Trophoblast cell (in vitro differentiated cells and primary cell): Measurements from ENCODE around the gene SCNM1.

ENCODE experiments used
- DNase-seq, 2 donors: peaks; one replicate each; pipeline ENCODE4 v3.0.0-alpha.2; 2016
- H2AFZ ChIP-seq: 2 replicates; pipeline ENCODE4 v1.6.1; 2013; ENCODE audit warnings: low read length, moderate library complexity, mild to moderate bottlenecking; ENCODE audit not compliant: insufficient read depth, poor library complexity
- H2AK5ac ChIP-seq: 2 replicates; pipeline ENCODE4 v1.6.1; 2013; ENCODE audit warnings: mild to moderate bottlenecking, low read length
- H2BK120ac ChIP-seq: 2 replicates; pipeline ENCODE4 v1.6.1; 2013; ENCODE audit warnings: low read length, mild to moderate bottlenecking, moderate library complexity; ENCODE audit not compliant: insufficient read depth, poor library complexity
- H2BK12ac ChIP-seq: 2 replicates; pipeline ENCODE4 v1.6.1; 2013; ENCODE audit warnings: mild to moderate bottlenecking, low read length, moderate library complexity
- H2BK5ac ChIP-seq: 2 replicates; pipeline ENCODE4 v1.6.1; 2013; ENCODE audit warnings: low read length, low read depth, moderate library complexity, mild to moderate bottlenecking; ENCODE audit not compliant: poor library complexity
- H3K14ac ChIP-seq: 2 replicates; pipeline ENCODE4 v1.6.1; 2013; ENCODE audit warnings: mild to moderate bottlenecking, low read length
- H3K18ac ChIP-seq: 2 replicates; pipeline ENCODE4 v1.6.1; 2013; ENCODE audit warnings: mild to moderate bottlenecking, low read length
- H3K23ac ChIP-seq: 2 replicates; pipeline ENCODE4 v1.6.1; 2013; ENCODE audit warnings: low read length
- H3K27ac ChIP-seq: 2 replicates; pipeline ENCODE4 v1.5.1; 2013; ENCODE audit warnings: low read depth, mild to moderate bottlenecking, inconsistent platforms, low read length, moderate library complexity
- H3K27me3 ChIP-seq: 2 replicates; pipeline ENCODE4 v1.6.1; 2013; ENCODE audit warnings: inconsistent platforms, mild to moderate bottlenecking, low read length, moderate library complexity; ENCODE audit not compliant: insufficient read depth
- H3K36me3 ChIP-seq, 2 experiments: 1 replicate in 1 of 2; 2 replicates in 1 of 2; pipeline ENCODE4 v1.6.1; 2013; ENCODE audit warnings: low read length in 2 of 2, mild to moderate bottlenecking in 2 of 2, moderate library complexity in 1 of 2; ENCODE audit not compliant: insufficient read depth in 2 of 2, control insufficient read depth in 1 of 2
- H3K4ac ChIP-seq: 2 replicates; pipeline ENCODE4 v1.6.1; 2013; ENCODE audit warnings: low read depth, mild to moderate bottlenecking, low read length, moderate library complexity
- H3K4me1 ChIP-seq, 2 experiments: 1 replicate in 1 of 2; 2 replicates in 1 of 2; pipeline ENCODE4 v1.6.1; 2013; ENCODE audit warnings: low read length in 2 of 2, mild to moderate bottlenecking in 2 of 2, moderate library complexity in 1 of 2; ENCODE audit not compliant: insufficient read depth in 2 of 2, control insufficient read depth in 1 of 2
- H3K4me2 ChIP-seq: 2 replicates; pipeline ENCODE4 v1.6.1; 2013; ENCODE audit warnings: inconsistent platforms, mild to moderate bottlenecking, low read length, moderate library complexity
- H3K4me3 ChIP-seq: 2 replicates; pipeline ENCODE4 v1.5.1; 2013; ENCODE audit warnings: mild to moderate bottlenecking, low read depth, low read length, inconsistent platforms
- H3K79me1 ChIP-seq: one replicate; pipeline ENCODE4 v1.6.1; 2013; ENCODE audit warnings: low read length
- H3K79me2 ChIP-seq: 2 replicates; pipeline ENCODE4 v1.6.1; 2013; ENCODE audit warnings: low read length, mild to moderate bottlenecking; ENCODE audit not compliant: control insufficient read depth, insufficient read depth, poor library complexity
- H3K9ac ChIP-seq: 2 replicates; pipeline ENCODE4 v1.6.1; 2013; ENCODE audit warnings: mild to moderate bottlenecking, low read length
- H3K9me3 ChIP-seq: 2 replicates; pipeline ENCODE4 v1.6.1; 2013; ENCODE audit warnings: low read depth, mild to moderate bottlenecking, control low read depth, inconsistent platforms, low read length; ENCODE audit not compliant: insufficient read depth
- H4K12ac ChIP-seq: 2 replicates; pipeline ENCODE4 v1.6.1; 2013; ENCODE audit warnings: low read depth, mild to moderate bottlenecking, low read length, moderate library complexity
- H4K8ac ChIP-seq: 2 replicates; pipeline ENCODE4 v1.6.1; 2013; ENCODE audit warnings: low read depth, mild to moderate bottlenecking, low read length, moderate library complexity
- H4K91ac ChIP-seq: one replicate; pipeline ENCODE4 v1.6.1; 2013; ENCODE audit warnings: low read depth, mild to moderate bottlenecking, low read length, moderate library complexity
- WGBS: extraction: QIAGEN DNeasy Blood & Tissue Kit; methylation state at CpG from one replicate; pipeline ENCODE4 v1.1.7; 2013; ENCODE audit warnings: missing lambda C conversion rate; ENCODE audit not compliant: insufficient read length, insufficient coverage; ENCODE audit errors: extremely low coverage; 5-methylcytosine and 5-hydroxymethylcytosine counted together

SCNM1 gene

DNA sequence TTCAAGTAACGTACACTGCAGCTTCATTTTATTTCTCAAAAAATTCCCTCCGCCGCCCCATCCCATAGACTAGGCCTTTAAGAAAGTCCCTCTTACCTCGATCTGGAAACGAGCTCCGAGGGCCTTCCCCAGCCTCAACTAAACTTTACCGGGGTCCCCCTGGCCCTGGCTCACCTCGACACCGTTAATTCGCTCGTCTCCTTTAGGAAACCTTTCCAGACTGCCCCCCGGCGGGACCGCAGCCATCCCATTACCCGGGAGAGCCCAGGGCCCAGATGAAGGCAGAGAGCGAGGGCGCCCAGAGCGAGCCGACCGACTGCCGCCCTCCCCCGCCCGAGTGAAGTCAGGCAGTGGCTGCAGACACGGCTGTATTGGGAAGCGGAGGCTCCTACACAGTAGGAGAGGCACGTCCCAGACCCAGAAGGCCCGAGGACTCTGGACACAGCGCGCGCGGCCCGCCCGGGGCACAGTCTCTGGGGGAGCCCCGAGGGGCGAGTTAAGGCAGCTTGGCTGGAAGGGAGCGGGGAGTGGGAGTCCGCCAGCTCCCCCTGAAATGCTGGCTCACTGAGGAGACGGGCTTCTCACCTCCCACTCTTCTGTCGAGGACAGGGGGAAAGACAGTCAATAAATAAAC is 34.1 kb upstream of the SCNM1 start:
- Histone ChIP-seq H4K12ac (peak overlapping the region; percentile 86), H3K9me3 (peaks cover 7% of the 10 kb centered on the region), H3K79me2 (no peaks in the 10 kb centered on the region), H3K27me3 (peaks cover 22% of the 10 kb centered on the region), H3K4me1 (peaks cover 10 to 17% of the 10 kb centered on the region in 2 experiments), H3K36me3 (peaks cover 0 to 3% of the 10 kb centered on the region in 2 experiments), H3K23ac (no peak overlapping the region), H2AFZ (peak overlapping the region; percentile 76), H3K4me3 (peak overlapping the region; percentile 12), H4K8ac (peak overlapping the region; percentile 77), H2AK5ac (no peak overlapping the region), H3K18ac (no peak overlapping the region), H3K4ac (no peak overlapping the region), H2BK12ac (no peak overlapping the region), H2BK120ac (no peak overlapping the region), H3K27ac (no peak overlapping the region), H2BK5ac (no peak overlapping the region), H3K79me1 (peaks cover 2% of the 10 kb centered on the region), H3K4me2 (peak overlapping the region; percentile 81), H3K14ac (peak overlapping the region; percentile 58), H3K9ac (no peak overlapping the region), H4K91ac (peak overlapping the region; percentile 48)
- WGBS: no CpG with 5 or more reads among the region's 39 CpGs
- no peak for DNase-seq

DNA sequence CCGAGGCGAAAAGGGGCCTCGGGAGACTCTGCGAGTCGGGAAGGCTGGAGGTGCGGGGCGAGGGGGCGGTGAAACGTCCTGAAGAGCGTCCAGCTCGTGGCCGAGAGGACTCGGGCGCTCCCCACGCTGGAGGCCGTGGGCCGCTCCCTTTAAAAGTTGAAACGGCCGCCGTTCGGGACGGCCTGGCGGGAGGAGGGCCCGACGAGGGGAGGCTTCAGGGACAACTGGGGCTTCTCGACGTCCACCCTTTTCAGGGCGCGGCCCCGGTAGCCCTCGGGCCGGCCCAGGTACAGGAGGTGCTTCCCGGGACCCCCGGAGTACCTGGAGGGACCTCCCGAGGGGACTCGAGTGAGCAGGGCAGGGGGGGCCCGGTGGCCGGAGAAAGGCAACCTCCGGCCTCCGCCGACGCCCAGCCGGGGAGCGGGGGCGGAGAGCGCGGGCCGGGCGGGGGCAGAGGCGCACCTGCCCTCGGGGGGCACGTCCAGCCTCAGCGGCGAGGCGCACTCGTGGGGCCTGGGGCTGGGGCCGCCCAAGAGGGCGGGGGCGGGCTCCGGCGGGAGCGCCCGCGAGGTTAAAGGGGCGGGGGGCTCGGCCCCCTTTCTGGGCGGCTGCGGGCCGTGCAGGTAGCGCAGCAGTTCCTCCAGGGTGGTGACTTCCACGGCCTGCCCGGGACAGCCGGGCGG is 33.5 kb upstream of the SCNM1 start:
- Histone ChIP-seq H4K8ac (peak overlapping the region; percentile 77), H3K27ac (no peak overlapping the region), H3K18ac (no peak overlapping the region), H3K27me3 (peaks cover 22% of the 10 kb centered on the region), H3K4ac (no peak overlapping the region), H3K23ac (no peak overlapping the region), H2AK5ac (no peak overlapping the region), H3K79me1 (peaks cover 2% of the 10 kb centered on the region), H3K9me3 (peaks cover 7% of the 10 kb centered on the region), H2BK12ac (no peak overlapping the region), H3K4me3 (peak overlapping the region; percentile 12), H2AFZ (peak overlapping the region; percentile 76), H2BK120ac (no peak overlapping the region), H2BK5ac (no peak overlapping the region), H3K36me3 (peaks cover 0 to 3% of the 10 kb centered on the region in 2 experiments), H3K79me2 (no peaks in the 10 kb centered on the region), H3K4me1 (peaks cover 10 to 17% of the 10 kb centered on the region in 2 experiments), H4K91ac (no peak overlapping the region), H3K4me2 (peak overlapping the region; percentile 81), H3K9ac (no peak overlapping the region), H4K12ac (no peak overlapping the region), H3K14ac (no peak overlapping the region)
- DNase-seq: no peak
- WGBS: no CpG with 5 or more reads among the region's 74 CpGs

GRCh38 chr1:151133018-151133806 is 32.7 kb upstream of the SCNM1 start:
- H2AK5ac ChIP-seq: no peak overlapping the region
- no peak overlapping the region for H3K4me3 ChIP-seq
- no peak overlapping the region for H3K14ac ChIP-seq
- no peak overlapping the region for H3K23ac ChIP-seq
- H3K36me3 ChIP-seq: peaks cover 0 to 3% of the 10 kb centered on the region in 2 experiments
- H4K12ac ChIP-seq: no peak overlapping the region
- no peak overlapping the region for H2AFZ ChIP-seq
- no peak overlapping the region for H4K8ac ChIP-seq
- peaks cover 7% of the 10 kb centered on the region for H3K9me3 ChIP-seq
- no CpG with 5 or more reads among the region's 65 CpGs for WGBS
- no peak overlapping the region for H3K27ac ChIP-seq
- H2BK120ac ChIP-seq: no peak overlapping the region
- H3K27me3 ChIP-seq: peaks cover 22% of the 10 kb centered on the region
- peak overlapping the region; percentile 81 for H3K4me2 ChIP-seq
- H3K18ac ChIP-seq: no peak overlapping the region
- H4K91ac ChIP-seq: no peak overlapping the region
- no peak overlapping the region for H2BK5ac ChIP-seq
- H3K79me2 ChIP-seq: no peaks in the 10 kb centered on the region
- DNase-seq: no peak
- H3K79me1 ChIP-seq: peaks cover 2% of the 10 kb centered on the region
- H3K4me1 ChIP-seq: peaks cover 10 to 17% of the 10 kb centered on the region in 2 experiments
- no peak overlapping the region for H2BK12ac ChIP-seq
- no peak overlapping the region for H3K4ac ChIP-seq
- H3K9ac ChIP-seq: no peak overlapping the region

GRCh38 chr1:151134396-151134795 is 31.5 kb upstream of the SCNM1 start:
- no peak overlapping the region for H2AK5ac ChIP-seq
- H3K4me3 ChIP-seq: no peak overlapping the region
- DNase-seq: no peak
- H3K79me1 ChIP-seq: peaks cover 2% of the 10 kb centered on the region
- H2BK5ac ChIP-seq: no peak overlapping the region
- H3K9ac ChIP-seq: no peak overlapping the region
- no peak overlapping the region for H3K18ac ChIP-seq
- H4K8ac ChIP-seq: no peak overlapping the region
- H3K4me2 ChIP-seq: no peak overlapping the region
- H4K12ac ChIP-seq: no peak overlapping the region
- H3K27ac ChIP-seq: no peak overlapping the region
- no peak overlapping the region for H2AFZ ChIP-seq
- peaks cover 7% of the 10 kb centered on the region for H3K9me3 ChIP-seq
- H3K36me3 ChIP-seq: peaks cover 0 to 3% of the 10 kb centered on the region in 2 experiments
- H3K79me2 ChIP-seq: no peaks in the 10 kb centered on the region
- H3K27me3 ChIP-seq: peaks cover 22% of the 10 kb centered on the region
- no peak overlapping the region for H3K23ac ChIP-seq
- no peak overlapping the region for H4K91ac ChIP-seq
- peaks cover 10 to 15% of the 10 kb centered on the region in 2 experiments for H3K4me1 ChIP-seq
- no CpG with 5 or more reads among the region's 3 CpGs for WGBS
- no peak overlapping the region for H3K4ac ChIP-seq
- no peak overlapping the region for H3K14ac ChIP-seq
- H2BK120ac ChIP-seq: no peak overlapping the region
- no peak overlapping the region for H2BK12ac ChIP-seq
